Left cardiac atrium (tissue), 4 donors: Measurements from ENCODE around the gene STIL. TPM values are rescaled to one million over a fixed set of nuclear protein-coding genes. Genes with fewer than 3 reads are reported as not detected.

Source experiments
- ATAC-seq, 2 donors: fragments of 200-7000 bp; cut with Tn5 transposase; one replicate each; pipeline ENCODE4 v1.9.1; 2020; ENCODE audit warnings: mild to moderate bottlenecking in 2 of 2, moderate library complexity in 2 of 2
- DNase-seq: peaks from one replicate; pipeline ENCODE4 v3.0.0-alpha.2; 2020
- intact Hi-C, 2 donors: fragments of 100-400 bp; cut with DNase I; formaldehyde crosslinking; loops; one replicate each; pipeline versions ENCODE4 v1.14.1 to v1.15.1; 2022 to 2023
- total RNA-seq, 2 donors: library from RNA; stranded (reverse); fragmentation: NEBNext Ultra II Directional; extraction: Animal tissue kit (Norgen Biotek cat#: 25700); gene quantifications; one replicate each; pipeline ENCODE4 v1.2.1, GENCODE V29; 2021
- donor health status: DM: no; HTN: yes; CAD: no.
- donor health status: DM: no; HTN: yes; CAD: no; lungs with severe emphysema.
- donor health status: DM: yes; HTN: yes; CAD: no.
- donor health status: Dilated cardiomyopathy.

STIL gene
- total RNA-seq, 2 donors from 2014 or later: 0.81 to 1.4 TPM

- DNase-seq: no peak
- no peak for ATAC-seq
- intact Hi-C loops: no loop called here
Measured at GRCh38 chr1:47226121-47226838, 87.7 kb downstream of the STIL start.

DNA sequence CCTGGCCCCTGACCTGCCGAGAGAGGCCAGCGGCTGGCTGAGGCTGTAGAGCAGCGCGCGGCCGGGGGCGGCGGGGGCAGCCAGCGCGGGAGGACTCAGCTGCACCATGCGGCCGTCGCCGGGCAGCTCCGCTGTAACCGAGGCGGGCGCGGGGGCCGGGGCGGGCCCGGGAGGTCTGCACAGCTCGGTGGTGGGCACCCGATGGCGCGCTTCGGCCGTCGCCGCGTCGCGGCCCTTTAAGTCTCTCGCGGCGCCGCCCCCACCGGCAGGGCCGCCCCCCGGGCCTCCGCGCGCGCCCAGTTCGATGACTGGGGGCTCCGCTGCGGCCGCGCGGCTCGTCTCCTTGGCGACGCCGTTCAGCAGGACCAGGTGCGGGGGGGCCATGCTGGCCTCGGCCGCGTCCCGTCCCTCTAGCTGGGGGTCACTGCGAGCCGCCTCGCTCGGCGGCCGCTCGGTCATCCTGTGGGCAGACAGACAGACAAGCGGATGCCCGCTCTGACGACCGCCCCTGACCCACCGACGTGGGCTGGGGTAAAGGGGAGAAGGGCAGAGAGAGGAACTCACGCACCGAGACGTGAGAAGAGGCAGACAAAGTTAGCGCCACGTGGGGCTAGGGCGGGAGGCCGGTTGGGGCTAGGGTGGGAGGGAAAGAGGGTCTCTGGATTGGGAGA, 88.4 kb downstream of the STIL start:
- peak; percentile 13 to 20 for ATAC-seq
- DNase-seq: no peak
- intact Hi-C loops: no loop called here

DNA sequence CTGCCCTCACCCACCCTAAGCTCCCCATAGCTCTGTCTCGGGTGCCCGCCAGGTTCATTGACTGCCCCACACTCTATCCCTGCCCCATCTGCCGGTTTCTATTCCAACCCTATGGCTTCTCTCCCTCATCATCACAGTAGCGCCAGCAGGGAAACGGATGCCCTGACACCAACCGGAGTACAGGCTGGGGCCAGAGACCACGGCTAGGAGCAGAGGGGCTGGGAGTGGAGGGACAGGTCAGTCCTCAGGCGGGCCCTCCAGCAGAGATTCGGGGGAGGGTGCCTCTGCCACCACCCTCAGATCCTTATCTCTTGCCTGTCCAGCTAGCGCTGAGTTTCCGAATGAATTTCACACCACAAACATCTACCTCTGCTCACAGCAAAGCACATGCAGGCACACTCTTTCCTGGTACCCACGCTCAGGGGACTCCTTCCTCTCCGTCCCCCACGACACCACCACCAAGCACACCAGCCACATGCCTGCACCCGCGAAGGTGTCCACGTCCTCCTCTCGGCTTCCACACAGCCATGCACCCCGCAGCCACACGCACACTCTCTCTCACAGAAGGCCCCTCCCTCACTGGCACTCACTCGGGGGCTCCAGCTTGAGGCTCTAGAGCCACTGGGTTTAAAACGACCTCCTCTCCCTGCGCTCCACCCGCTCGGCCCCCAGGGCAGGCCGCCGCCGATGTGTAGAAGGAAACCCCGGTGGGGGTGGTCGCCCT, 89.1 kb downstream of the STIL start:
- DNase-seq: no peak
- no peak for ATAC-seq
- intact Hi-C loops: no loop called here

GRCh38 chr1:47223921-47224675, 89.8 kb downstream of the STIL start:
- intact Hi-C loops: no loop called here
- no peak for ATAC-seq

GRCh38 chr1:47223174-47223920, 90.6 kb downstream of the STIL start:
- ATAC-seq: no peak
- no peak for DNase-seq
- intact Hi-C loops: no loop called here

More at GRCh38 chr1:47223921-47224675, 89.8 kb downstream of the STIL start:
- DNase-seq: no peak

GRCh38 chr1:47222476-47222875, 91.5 kb downstream of the STIL start:
- intact Hi-C loops: no loop called here
- no peak for DNase-seq
- no peak for ATAC-seq

- ATAC-seq (no peak), DNase-seq (no peak)
- intact Hi-C loops: no loop called here
Measured at GRCh38 chr1:47219590-47220220, 94.2 kb downstream of the STIL start.

GRCh38 chr1:47219001-47219400, 94.9 kb downstream of the STIL start:
- no peak for ATAC-seq
- no peak for DNase-seq
- intact Hi-C loops: no loop called here

- intact Hi-C loops: no loop called here
- DNase-seq: no peak
- ATAC-seq: no peak
Measured at GRCh38 chr1:47216278-47217059, 97.5 kb downstream of the STIL start.

DNA sequence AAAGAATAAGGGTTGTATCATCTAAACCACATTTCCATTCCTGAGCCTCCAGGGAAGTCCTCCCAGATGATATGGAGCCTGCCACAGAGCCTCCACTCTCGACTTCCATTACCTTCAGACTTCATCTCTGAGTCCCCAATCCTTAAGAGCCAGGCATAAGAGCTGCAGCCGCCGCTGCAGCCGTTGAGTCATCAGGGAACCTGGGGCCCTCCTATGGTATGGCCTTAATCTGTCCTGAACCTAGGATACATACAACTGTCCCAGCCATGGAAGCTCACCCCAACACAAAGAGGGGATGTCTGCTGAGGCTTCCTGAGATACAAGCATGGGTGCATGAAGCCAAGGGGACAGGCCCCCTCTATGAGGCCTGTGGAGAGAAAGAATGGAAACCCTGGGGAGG, 98.2 kb downstream of the STIL start:
- DNase-seq (no peak), ATAC-seq (no peak)
- intact Hi-C loops: no loop called here

DNA sequence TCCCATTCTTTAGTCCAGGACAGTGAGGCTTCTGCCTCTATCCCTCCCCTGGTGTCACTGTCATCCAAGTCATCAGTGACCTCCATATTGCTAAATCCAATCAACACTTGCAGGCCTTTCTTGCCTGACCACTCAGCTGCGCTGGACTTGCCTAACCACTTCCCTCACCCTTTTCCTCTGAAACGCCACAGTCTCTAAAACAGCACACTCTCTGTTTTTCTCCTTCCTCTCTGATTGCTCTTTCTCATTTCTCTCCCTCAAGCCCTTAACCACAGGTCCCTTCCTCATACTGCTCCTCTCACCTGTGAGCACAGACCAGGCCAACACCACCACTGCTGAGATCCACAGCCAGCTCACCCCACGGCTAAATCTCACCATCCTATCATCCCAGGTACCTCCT, 99.4 kb downstream of the STIL start:
- ATAC-seq (no peak), DNase-seq (no peak)
- intact Hi-C loops: no loop called here

DNA sequence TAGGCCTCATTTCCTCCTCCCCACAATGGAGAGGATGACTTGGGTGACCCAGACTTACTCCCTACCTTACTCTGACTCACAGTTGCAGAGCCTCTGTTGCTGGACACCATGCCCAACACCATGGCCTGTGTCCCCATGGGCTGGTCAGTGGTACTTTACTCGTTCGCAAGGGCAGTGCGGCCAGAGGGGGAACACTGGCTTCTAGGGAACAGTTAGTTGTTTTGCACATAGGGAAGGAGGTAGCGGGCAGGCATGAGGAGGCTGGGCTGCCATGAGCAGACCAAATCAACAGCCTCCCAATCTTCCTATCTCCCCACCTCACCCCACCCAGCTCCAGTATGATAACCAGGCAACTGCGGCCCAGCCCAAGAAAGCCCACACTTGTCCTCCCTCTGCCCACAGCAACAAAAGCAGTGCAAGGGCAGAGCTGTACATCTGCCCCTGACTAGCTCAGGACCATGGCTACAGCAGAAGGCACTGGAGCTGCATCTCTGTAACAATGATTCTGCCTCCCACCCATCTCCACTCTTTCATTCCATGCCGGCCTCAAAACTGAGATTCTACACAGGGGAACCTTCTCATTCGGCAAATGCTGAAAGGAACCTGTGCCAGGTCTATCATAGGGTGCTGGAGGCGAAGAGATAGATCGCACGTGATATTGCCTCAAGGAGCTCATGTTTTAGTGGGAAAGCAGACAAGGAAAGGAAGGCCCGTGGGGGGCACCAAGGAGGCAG, 100.5 kb downstream of the STIL start:
- DNase-seq (no peak), ATAC-seq (no peak)
- intact Hi-C loops: no loop called here

DNA sequence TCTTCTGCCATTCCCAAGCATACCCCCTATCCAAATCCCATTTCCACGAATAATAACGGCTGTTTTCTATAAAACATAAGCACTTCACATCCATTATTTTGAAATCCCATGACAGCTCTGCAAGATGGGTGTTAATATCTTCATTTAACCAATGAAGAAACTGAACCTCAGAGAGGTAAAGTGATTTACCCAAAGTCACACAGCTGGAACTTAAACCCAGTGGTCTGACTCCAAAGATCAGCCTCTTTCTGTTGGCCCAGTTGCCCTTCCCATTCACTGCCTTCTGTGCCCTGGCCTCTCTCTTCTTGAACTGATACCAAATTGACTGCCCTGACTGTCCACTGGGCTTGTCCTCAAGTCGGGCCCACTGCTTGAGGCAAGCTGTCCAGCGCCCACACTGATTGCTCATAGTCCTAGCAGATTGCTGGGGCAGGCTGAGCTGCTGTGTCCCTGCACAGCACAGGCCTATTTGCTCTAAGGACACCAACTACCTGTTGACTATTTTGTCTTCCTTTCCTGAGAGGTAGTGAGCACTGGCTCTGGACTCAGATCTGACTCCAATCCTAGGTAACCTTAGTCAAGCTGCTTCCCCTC, 101.2 kb downstream of the STIL start:
- intact Hi-C loops: no loop called here
- no peak for DNase-seq
- ATAC-seq: no peak

- intact Hi-C loops: no loop called here
- ATAC-seq (peak; percentile 81 to 86), DNase-seq (peak; percentile 68)
Measured at GRCh38 chr1:47211796-47212269, 102.1 kb downstream of the STIL start.

DNA sequence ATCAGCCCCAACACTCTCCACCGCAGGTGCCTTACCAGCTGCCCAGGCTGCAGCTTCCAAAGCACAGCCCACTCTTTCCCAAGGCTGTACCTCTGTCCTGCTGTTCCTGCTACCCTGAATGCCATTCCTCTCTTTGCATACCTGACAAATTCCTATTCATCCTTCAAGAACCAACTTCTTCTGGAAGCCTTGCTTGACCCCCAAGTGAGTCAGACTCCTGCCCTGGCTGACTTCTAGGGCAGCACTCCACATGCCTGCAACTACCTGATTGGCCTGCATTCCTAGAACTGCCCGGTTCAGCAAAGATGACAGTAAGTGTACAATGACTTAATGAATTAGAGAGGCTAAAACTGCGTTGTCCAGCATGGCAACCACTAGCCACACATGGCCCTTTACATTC, 103.3 kb downstream of the STIL start:
- intact Hi-C loops: no loop called here
- DNase-seq: no peak
- no peak for ATAC-seq

- no peak for ATAC-seq
- intact Hi-C loops: no loop called here
- DNase-seq: no peak
Measured at GRCh38 chr1:47209725-47210325, 104.1 kb downstream of the STIL start.
